RWPE1 (cell line): ENCODE results near the gene METTL5.

Experiments
- CTCF ChIA-PET: fragments of 350-600 bp; sonication (Branson Sonifier 250); formaldehyde crosslinking; extraction: SDS; loops from one replicate; lab custom pipeline; 2021; lab: Yijun Ruan, JAX
- POLR2A ChIA-PET: fragments of 400-600 bp; formaldehyde crosslinking; extraction: SDS; loops from one replicate; lab custom pipeline; 2020; ENCODE audit warnings: antibody characterized with exemption; ENCODE audit not compliant: low non-redundant PET; lab: Yijun Ruan, JAX
- DNase-seq: peaks from one replicate; pipeline ENCODE4 v3.0.0; 2012; ENCODE audit warnings: low spot score
- H3K27ac ChIP-seq: fragments of 450-650 bp; 2 replicates; pipeline ENCODE4 v1.5.1; 2017
- CTCF ChIP-seq: fragments of 450-650 bp; conservative IDR thresholded peaks from 2 replicates; pipeline ENCODE4 v1.5.1; 2017; ENCODE audit warnings: low read depth, mild to moderate bottlenecking

Gene METTL5

GRCh38 chr2:169772651-169773050 lies 52.1 kb downstream of the METTL5 start:
- POLR2A ChIA-PET: no interaction called here
- TF ChIP-seq CTCF: no peak
- DNase-seq: no peak
- CTCF ChIA-PET: interaction anchor here (0.7 kb wide), 1 partner anchor 1949 kb away, joined by 3 read pairs; no protein-coding TSS in a partner anchor
- no peak overlapping the region for H3K27ac ChIP-seq

- POLR2A ChIA-PET: no interaction called here
These were observed 53.1 kb downstream of the METTL5 start for GRCh38 chr2:169771612-169772011.

GRCh38 chr2:169771021-169771420 lies 53.7 kb downstream of the METTL5 start:
- no peak overlapping the region for H3K27ac ChIP-seq
- ChIA-PET CTCF (interaction anchor here (1.2 kb wide), 2 partner anchors 36 to 319 kb away, joined by 3 to 4 read pairs; no protein-coding TSS in a partner anchor), POLR2A (no interaction called here)
- DNase-seq: no peak
- no peak for TF ChIP-seq CTCF

More at GRCh38 chr2:169771612-169772011, 53.1 kb downstream of the METTL5 start:
- DNase-seq: no peak
- TF ChIP-seq CTCF: no peak
- CTCF ChIA-PET: interaction anchor here (1.2 kb wide), 1 partner anchor 36 kb away, joined by 4 read pairs; no protein-coding TSS in a partner anchor
- H3K27ac ChIP-seq: no peak overlapping the region

GRCh38 chr2:169768262-169768995 lies 56.3 kb downstream of the METTL5 start:
- no peak for TF ChIP-seq CTCF
- CTCF ChIA-PET: no interaction called here
- H3K27ac ChIP-seq: no peak overlapping the region
- DNase-seq: no peak
- POLR2A ChIA-PET: interaction anchor here (0.5 kb wide), 1 partner anchor 316 kb away, joined by 7 read pairs; no protein-coding TSS in a partner anchor

GRCh38 chr2:169767243-169767888 lies 57.3 kb downstream of the METTL5 start:
- DNase-seq: peak; percentile 52
- TF ChIP-seq CTCF: peak; percentile 67
- ChIA-PET CTCF (no interaction called here), POLR2A (no interaction called here)
- no peak overlapping the region for H3K27ac ChIP-seq

- ChIA-PET POLR2A (no interaction called here), CTCF (interaction anchor here (0.7 kb wide), 1 partner anchor 282 kb away, joined by 4 read pairs; no protein-coding TSS in a partner anchor)
- H3K27ac ChIP-seq: no peak overlapping the region
- TF ChIP-seq CTCF: no peak
- peak; percentile 34 for DNase-seq
These were observed 59.2 kb downstream of the METTL5 start for GRCh38 chr2:169765523-169765922.
